HCT116 (cell line): Measurements from ENCODE around the gene U2AF1L4. TPM values are rescaled to one million over a fixed set of nuclear protein-coding genes. Genes with fewer than 3 reads are reported as not detected.

Experiments
- ATAC-seq: fragments of 200-7000 bp; cut with Tn5 transposase; 2 replicates; pipeline ENCODE4 v1.9.1; 2020; ENCODE audit warnings: mild to moderate bottlenecking, moderate library complexity
- BruUV-seq: library from RNA; stranded (reverse); fragments of 400-500 nt; replicated peaks from 2 replicates; lab custom pipeline; 2021; lab: Mats Ljungman, UMichigan
- CTCF ChIA-PET: fragments of 300-600 bp; sonication (Branson Sonifier 250); formaldehyde crosslinking; loops from one replicate; lab custom pipeline; 2021; ENCODE audit warnings: antibody characterized with exemption; lab: Charles Lee
- POLR2A ChIA-PET: fragments of 300-600, 350-600 bp; sonication (Branson Sonifier 250); formaldehyde crosslinking; loops from one replicate; lab custom pipeline; 2021; ENCODE audit warnings: antibody characterized with exemption; lab: Charles Lee
- RAD21 ChIA-PET, 2 experiments: fragments of 300-600 bp; sonication (Branson Sonifier 250); formaldehyde crosslinking; loops; one replicate each; lab custom pipeline; 2023; ENCODE audit warnings: low total read pairs in 2 of 2; ENCODE audit not compliant: uncharacterized antibody in 2 of 2, unreplicated experiment in 2 of 2, low non-redundant PET in 1 of 2; lab: Charles Lee
- DNase-seq: peaks from one replicate; pipeline ENCODE4 v3.0.0-alpha.2; 2010; ENCODE audit warnings: low read depth, low spot score
- H2AFZ ChIP-seq: fragments of 200-600 bp; shearing (Covaris generic), sonication (generic); 2 replicates; pipeline ENCODE4 v1.6.1; 2017; ENCODE audit warnings: low read depth, mixed run types, mixed read lengths, antibody characterized with exemption, low read length; ENCODE audit not compliant: poor library complexity, severe bottlenecking
- H3K27ac ChIP-seq: 2 replicates; pipeline ENCODE4 v1.5.1; 2012; ENCODE audit warnings: low read depth, low read length
- H3K27me3 ChIP-seq: fragments of 200-600 bp; sonication (generic); 2 replicates; pipeline ENCODE4 v1.6.1; 2016; ENCODE audit warnings: mixed run types, low read length, mixed read lengths; ENCODE audit not compliant: insufficient read depth
- H3K36me3 ChIP-seq, 2 experiments: fragments of 200-500 bp in 1 of 2; fragments of 200-600 bp in 1 of 2; sonication (Bioruptor generic) in 1 of 2; sonication (generic) in 1 of 2; 2 replicates each; pipeline versions ENCODE4 v1.5.1 to v1.6.1; 2014 to 2016; ENCODE audit warnings: low read length in 2 of 2, inconsistent platforms in 1 of 2, mixed read lengths in 1 of 2, mixed run types in 1 of 2; ENCODE audit not compliant: insufficient read depth in 2 of 2, control insufficient read depth in 1 of 2
- H3K4me1 ChIP-seq, 2 experiments: fragments of 200-600 bp in 1 of 2; sonication (generic) in 1 of 2; 2 replicates each; pipeline versions ENCODE4 v1.5.1 to v1.6.1; 2012 to 2017; ENCODE audit warnings: low read length in 2 of 2, inconsistent platforms in 1 of 2, mild to moderate bottlenecking in 1 of 2, mixed read lengths in 1 of 2, mixed run types in 1 of 2, moderate library complexity in 1 of 2; ENCODE audit not compliant: insufficient read depth in 2 of 2, control insufficient read depth in 1 of 2
- H3K4me2 ChIP-seq: fragments of 200-600 bp; sonication (generic); 2 replicates; pipeline ENCODE4 v1.6.1; 2017; ENCODE audit warnings: mixed run types, low read length, mixed read lengths
- H3K4me3 ChIP-seq, 2 experiments: fragments of 200-600 bp in 1 of 2; sonication (generic) in 1 of 2; replicated peaks in 1 of 2; 2 replicates each; pipeline ENCODE4 v1.5.1; 2011 to 2016; ENCODE audit warnings: low read length in 2 of 2, control low read depth in 1 of 2, low read depth in 1 of 2, mild to moderate bottlenecking in 1 of 2, mixed read lengths in 1 of 2, mixed run types in 1 of 2
- H3K79me2 ChIP-seq: fragments of 200-600 bp; sonication (generic); 2 replicates; pipeline ENCODE4 v1.6.1; 2017; ENCODE audit warnings: mild to moderate bottlenecking, mixed run types, low read length, moderate library complexity, mixed read lengths; ENCODE audit not compliant: insufficient read depth
- H3K9ac ChIP-seq: fragments of 200-600 bp; sonication (generic); 2 replicates; pipeline ENCODE4 v1.6.1; 2016; ENCODE audit warnings: low read length, mixed read lengths
- H3K9me2 ChIP-seq: fragments of 200-600 bp; sonication (generic), shearing (Covaris generic); 2 replicates; pipeline ENCODE4 v1.6.1; 2017; ENCODE audit warnings: mixed run types, mild to moderate bottlenecking, moderate library complexity; ENCODE audit not compliant: insufficient read depth
- H3K9me3 ChIP-seq, 2 experiments: fragments of 200-500 bp in 1 of 2; fragments of 200-600 bp in 1 of 2; sonication (Bioruptor generic) in 1 of 2; sonication (generic) in 1 of 2; 2 replicates each; pipeline ENCODE4 v1.6.1; 2014 to 2017; ENCODE audit warnings: low read length in 2 of 2, mixed read lengths in 2 of 2, inconsistent platforms in 1 of 2, low read depth in 1 of 2, mild to moderate bottlenecking in 1 of 2, mixed run types in 1 of 2, moderate library complexity in 1 of 2; ENCODE audit not compliant: control insufficient read depth in 1 of 2, insufficient read depth in 1 of 2
- H4K20me1 ChIP-seq: fragments of 200-600 bp; sonication (generic), shearing (Covaris generic); 2 replicates; pipeline ENCODE4 v1.6.1; 2017; ENCODE audit warnings: mixed run types, mild to moderate bottlenecking, moderate library complexity; ENCODE audit not compliant: insufficient read depth
- ATF3 ChIP-seq: IDR thresholded peaks from 2 replicates; pipeline ENCODE4 v1.6.1; 2012
- CEBPB ChIP-seq: IDR thresholded peaks from 2 replicates; pipeline ENCODE4 v1.6.1; 2012; ENCODE audit warnings: low read depth
- EGR1 ChIP-seq: IDR thresholded peaks from 2 replicates; pipeline ENCODE4 v1.6.1; 2012; ENCODE audit warnings: low read depth
- ELF1 ChIP-seq: IDR thresholded peaks from 2 replicates; pipeline ENCODE4 v1.6.1; 2012; ENCODE audit warnings: low read depth, borderline replicate concordance
- EZH2phosphoT487 ChIP-seq: fragments of 200-600 bp; IDR thresholded peaks from 2 replicates; pipeline ENCODE4 v1.6.1; 2018; ENCODE audit warnings: antibody characterized with exemption, borderline replicate concordance
- JUND ChIP-seq: IDR thresholded peaks from 2 replicates; pipeline ENCODE4 v1.6.1; 2012
- MAX ChIP-seq: IDR thresholded peaks from 2 replicates; pipeline ENCODE4 v1.6.1; 2012
- POLR2A ChIP-seq: IDR thresholded peaks from 2 replicates; pipeline ENCODE4 v1.7.0; 2011; ENCODE audit warnings: borderline replicate concordance; ENCODE audit not compliant: insufficient read depth, insufficient read length; ENCODE audit errors: extremely low read depth
- RAD21 ChIP-seq: IDR thresholded peaks from 2 replicates; pipeline ENCODE4 v1.6.1; 2012; ENCODE audit warnings: low read depth, mild to moderate bottlenecking
- SIN3A ChIP-seq: IDR thresholded peaks from 2 replicates; pipeline ENCODE4 v1.6.1; 2012; ENCODE audit warnings: low read depth
- SP1 ChIP-seq: IDR thresholded peaks from 2 replicates; pipeline ENCODE4 v1.6.1; 2012; ENCODE audit warnings: low read depth
- SRF ChIP-seq: IDR thresholded peaks from 2 replicates; pipeline ENCODE4 v1.6.1; 2012; ENCODE audit warnings: low read depth
- TCF7L2 ChIP-seq: IDR thresholded peaks from 2 replicates; pipeline ENCODE4 v1.7.0; 2011; ENCODE audit warnings: borderline replicate concordance, inconsistent platforms; ENCODE audit not compliant: insufficient read depth, insufficient read length; ENCODE audit errors: extremely low read depth
- YY1 ChIP-seq: IDR thresholded peaks from 2 replicates; pipeline ENCODE4 v1.6.1; 2011; ENCODE audit warnings: low read length, low read depth, moderate library complexity, mild to moderate bottlenecking; ENCODE audit not compliant: insufficient replicate concordance; ENCODE audit errors: extremely low read depth
- ZNF274 ChIP-seq: fragments of 200-500 bp; sonication (Bioruptor generic); IDR thresholded peaks from 2 replicates; pipeline ENCODE4 v1.6.1; 2014; ENCODE audit warnings: mild to moderate bottlenecking, low read depth, low read length, inconsistent platforms
- intact Hi-C: fragments of 100-400 bp; cut with micrococcal nuclease; formaldehyde crosslinking; loops from 2 replicates; pipeline ENCODE4 v1.10.0; 2022
- total RNA-seq: library from RNA; stranded (reverse); gene quantifications from one replicate; pipeline ENCODE4 v1.2.1, GENCODE V29; 2021; ENCODE audit not compliant: unreplicated experiment

The U2AF1L4 gene
- total RNA-seq, 1 experiment from 2014 or later, result 15.6 TPM

DNA sequence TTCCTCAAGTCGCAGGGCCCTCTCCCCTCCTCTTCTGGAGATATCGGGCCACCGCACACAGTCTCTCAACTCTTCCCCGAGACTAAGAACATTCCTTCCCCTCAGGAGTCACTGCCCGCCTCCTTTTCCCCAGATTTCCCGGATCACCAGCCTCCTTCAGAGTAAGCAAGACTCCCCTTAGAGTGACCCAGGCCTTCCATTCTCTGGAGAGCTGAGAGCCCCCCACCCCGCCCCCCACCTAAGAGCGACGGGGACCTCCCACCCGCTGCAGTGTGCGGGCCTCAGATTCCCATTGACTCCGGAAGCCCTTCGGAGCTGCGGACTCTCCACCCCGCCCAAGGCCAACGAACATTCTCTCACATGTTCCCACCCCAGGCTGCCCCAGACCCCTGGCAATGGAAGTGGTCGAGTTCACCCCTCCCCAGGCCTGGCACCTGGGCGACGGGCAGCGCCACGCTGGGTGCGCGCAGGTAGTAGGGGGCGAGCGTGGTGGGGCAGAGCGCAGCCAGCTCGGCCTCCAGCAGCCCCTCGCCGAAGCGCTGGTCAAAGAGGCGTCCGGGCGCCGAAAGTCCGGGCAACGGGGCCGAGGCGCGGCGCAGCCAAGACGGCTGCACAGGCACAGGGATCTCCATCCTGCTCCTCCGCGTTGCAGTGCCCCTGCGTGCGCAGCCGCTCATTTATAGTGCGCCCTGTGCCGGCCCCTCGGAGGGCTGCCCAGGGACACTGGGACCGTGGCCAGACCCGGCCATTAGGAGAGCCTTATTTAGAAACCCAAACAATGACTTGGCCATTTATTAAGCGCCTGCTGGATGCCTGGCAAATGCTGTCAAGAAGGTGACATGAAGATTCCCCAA, 11.4 kb upstream of the U2AF1L4 start, which contains the start of gene HSPB6:
Gene HSPB6 (minus strand): TSS at position 653 of the 854 bp plus-strand sequence. CDS start 21 bp downstream, at position 632.
- no peak for ATAC-seq
- H3K4me2 ChIP-seq, result peak within 1 kb of the TSS; percentile 83
- ChIA-PET CTCF (interaction anchor here (1.0 kb wide), 1 partner anchor 8 kb away, joined by 5 read pairs; the partner anchor contains the start of gene LIN37), POLR2A (interaction anchor here (0.9 to 2.3 kb wide), 4 partner anchors 8 to 12 kb away, joined by 3 to 20 read pairs (median 4); partner anchors contain the start of genes LIN37, PSENEN and U2AF1L4), RAD21 (no interaction called here)
- no peak within 1 kb of the TSS for H2AFZ ChIP-seq
- no peaks in the 10 kb centered on the region for H3K9me3 ChIP-seq
- TF ChIP-seq SRF (no peak), SIN3A (no peak), POLR2A (no peak), YY1 (no peak), JUND (no peak), ELF1 (no peak), ATF3 (no peak), TCF7L2 (no peak), SP1 (no peak), EGR1 (no peak), ZNF274 (no peak), CEBPB (no peak), RAD21 (no peak), MAX (no peak), EZH2phosphoT487 (no peak)
- peak within 1 kb of the TSS; percentile 75 for H3K27ac ChIP-seq
- peak within 1 kb of the TSS; percentile 56 for H3K9ac ChIP-seq
- H3K4me1 ChIP-seq, result peaks cover 14 to 25% of the 10 kb centered on the region in 2 experiments
- H3K4me3 ChIP-seq, result peak within 1 kb of the TSS; percentile 92 to 96
- H4K20me1 ChIP-seq, result no peaks in the 10 kb centered on the region
- peaks cover under 1 to 12% of the 10 kb centered on the region in 2 experiments; a peak in 3 of 4 replicates for H3K36me3 ChIP-seq
- BruUV-seq, result no TSS peak
- no peaks in the 10 kb centered on the region for H3K27me3 ChIP-seq
- no peak for DNase-seq
- intact Hi-C loops, result no loop called here
- peaks cover 17% of the 10 kb centered on the region for H3K79me2 ChIP-seq
- no peaks in the 10 kb centered on the region for H3K9me2 ChIP-seq
